GM21737 (cell line): ENCODE measurements around the gene GAD1.

Source experiments
- ATAC-seq: cut with Tn5 transposase; IDR thresholded peaks from one replicate; pipeline ENCODE4 v1.9.1; 2021; ENCODE audit warnings: mild to moderate bottlenecking, moderate library complexity; ENCODE audit not compliant: unreplicated experiment

The GAD1 gene

DNA sequence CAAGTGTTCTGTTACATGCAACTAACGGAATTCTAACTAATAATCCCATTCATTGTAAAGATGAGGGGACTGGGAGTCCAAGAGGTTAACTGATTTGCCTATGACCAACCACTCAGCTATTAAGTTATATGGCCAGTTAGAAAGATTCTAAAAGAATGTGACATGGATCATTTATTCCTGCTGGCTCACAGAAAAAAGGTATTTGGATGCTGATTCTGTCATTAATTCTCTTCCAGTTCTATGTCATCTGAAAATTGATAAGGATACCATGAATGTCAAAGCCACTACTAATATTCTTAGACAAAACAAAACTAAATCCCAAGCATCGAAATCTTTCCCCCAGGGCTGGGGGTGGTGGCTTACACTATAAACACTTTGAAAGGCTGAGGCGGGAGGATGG, 71.2 kb downstream of the GAD1 start:
- no peak for ATAC-seq

DNA sequence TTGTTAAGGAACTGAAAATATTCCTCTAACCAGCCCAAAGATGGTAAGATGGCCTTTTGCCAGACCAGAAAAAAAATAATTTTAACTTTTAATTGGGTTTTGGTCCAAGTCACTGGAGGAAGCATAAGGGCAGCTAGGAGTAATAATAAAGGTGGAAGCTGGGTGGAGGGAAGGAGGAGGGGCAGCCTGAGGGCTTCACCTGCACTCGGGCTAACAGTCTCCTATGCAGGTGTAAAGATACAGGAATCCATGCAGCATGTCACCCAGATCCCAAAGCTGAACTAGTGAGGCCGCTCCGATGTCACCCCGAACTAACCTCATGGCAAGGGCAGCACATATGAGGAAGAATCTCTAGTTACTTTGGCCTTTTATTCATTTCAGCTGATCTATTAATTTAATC, 75.2 kb downstream of the GAD1 start:
- no peak for ATAC-seq

DNA sequence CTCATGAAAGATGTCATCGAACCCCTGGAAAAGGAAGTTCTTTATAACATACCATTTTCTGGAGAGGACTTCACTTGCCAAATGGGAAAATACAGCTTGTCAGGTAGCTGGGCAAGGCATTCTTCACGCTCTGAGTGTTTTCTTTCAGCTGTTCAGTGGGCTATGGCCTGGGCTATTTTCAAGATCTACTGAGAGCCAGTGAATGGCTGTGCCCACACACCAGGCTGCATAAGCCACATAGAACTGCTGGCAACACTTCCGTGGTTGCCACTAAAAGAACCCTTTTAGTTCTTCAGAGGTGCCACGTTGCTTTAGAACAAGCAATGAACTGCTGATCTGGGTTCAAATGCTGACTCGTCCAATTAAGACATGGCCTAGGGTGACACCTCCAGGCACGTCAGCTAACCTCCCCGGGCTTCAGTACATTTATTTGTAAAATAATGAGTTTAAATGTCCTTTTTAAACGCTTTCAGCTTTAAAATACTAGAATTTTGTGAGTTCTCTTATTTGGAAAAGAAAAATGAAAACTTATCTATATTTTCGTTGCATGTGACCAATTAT, 75.8 kb downstream of the GAD1 start:
- ATAC-seq = no peak

DNA sequence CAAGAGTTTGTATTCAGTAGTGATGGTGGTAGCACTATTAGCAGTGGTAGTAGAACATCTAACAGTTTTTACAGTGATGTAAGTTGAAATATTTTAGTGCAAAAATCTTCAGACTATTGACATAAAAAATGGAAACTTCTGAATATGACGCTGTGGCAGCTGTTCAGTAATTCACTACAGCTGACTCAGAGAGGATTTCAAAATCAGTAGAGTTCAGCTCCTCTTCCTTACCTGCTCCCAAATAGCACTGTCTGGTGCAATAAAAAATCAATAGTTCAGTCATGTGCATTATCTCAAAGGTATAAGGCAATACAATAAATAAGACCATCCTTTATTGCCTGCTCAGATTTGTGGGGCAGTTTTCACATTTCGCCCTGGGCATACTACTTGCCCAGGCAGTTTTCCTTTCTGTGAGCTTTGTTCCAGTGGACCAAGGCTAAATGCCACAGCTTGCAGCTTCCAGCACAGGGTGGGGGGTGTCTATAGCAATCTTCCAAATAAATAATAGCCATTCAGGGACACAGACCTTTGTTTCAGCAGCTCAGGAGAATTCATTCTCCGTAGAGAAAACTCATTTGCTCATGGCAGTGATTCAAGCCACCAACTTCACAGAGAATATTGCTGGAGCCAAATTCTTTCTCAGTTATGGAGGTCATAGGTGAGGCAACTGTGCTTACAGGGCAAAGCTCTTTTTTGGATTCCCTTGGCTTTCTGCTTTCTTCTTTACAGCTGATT, 78.5 kb downstream of the GAD1 start:
- ATAC-seq = no peak

DNA sequence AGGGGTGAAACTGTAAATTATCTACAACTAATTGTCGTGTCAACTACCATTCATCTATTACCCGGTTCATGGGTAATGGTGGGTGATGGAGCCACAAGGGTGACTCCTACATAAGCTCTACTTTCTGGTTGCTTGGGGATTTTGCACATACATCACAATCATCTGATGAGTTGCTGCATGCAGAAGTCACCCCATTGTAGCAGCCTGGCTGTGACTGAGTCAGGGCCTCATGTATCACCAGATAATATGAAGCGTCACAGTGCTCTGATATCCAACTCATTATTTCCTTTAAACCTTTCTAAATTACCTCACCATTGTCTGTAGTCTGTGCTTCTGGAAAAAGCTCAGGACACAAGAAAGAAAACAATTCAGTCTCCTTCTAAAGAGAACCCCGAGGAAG, 79.9 kb downstream of the GAD1 start:
- ATAC-seq = no peak

DNA sequence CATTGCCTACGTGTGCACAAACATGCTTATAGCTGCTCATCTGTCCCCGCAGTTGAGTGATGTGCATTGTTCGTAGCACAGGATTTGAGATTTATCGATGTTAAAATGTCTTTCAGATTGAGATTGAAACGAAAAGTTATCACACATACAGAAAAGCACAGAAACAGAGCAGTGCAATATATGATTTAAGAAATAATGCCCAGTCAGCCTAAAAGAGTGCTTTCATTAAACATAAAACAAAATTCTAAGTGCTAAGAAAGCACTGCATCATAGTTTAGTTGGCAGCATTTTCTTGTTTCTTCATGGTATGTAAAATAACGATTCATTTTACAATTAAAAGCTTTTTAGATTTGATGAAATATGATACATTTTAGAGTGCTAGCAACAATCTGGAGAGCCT, 80.4 kb downstream of the GAD1 start:
- no peak for ATAC-seq

DNA sequence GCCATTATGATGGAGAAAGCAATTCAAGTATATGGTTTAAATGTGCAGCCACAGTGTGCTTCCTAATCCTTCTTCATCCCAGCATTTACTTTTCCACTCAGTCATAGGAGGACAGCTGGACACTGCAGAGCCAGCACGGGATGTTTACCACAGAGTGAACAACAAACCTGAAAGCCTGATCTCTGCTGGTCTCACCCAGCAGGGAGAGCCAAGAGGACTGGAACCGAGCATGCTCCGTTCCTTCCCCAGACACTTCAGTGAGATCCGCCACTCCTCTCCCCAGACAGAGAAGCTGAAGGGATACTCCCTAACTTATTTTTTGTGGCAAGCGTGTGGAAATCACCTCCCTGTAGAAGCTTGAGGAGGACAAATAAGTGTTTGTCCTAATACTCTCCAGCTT, 89.2 kb downstream of the GAD1 start:
- ATAC-seq = no peak
